ENCODE data around the gene BCR.

The BCR gene

GRCh38 chr22:23276656-23277582 is 96.6 kb downstream of the BCR start:
- no peak for DNase-seq (ENCODE audit: low read depth in 2 of 2)

- no peak for DNase-seq (ENCODE audit: low read depth in 2 of 2)
Observed at GRCh38 chr22:23277583-23278295, 97.4 kb downstream of the BCR start.

GRCh38 chr22:23278883-23279675 is 98.8 kb downstream of the BCR start:
- no peak for DNase-seq (ENCODE audit: low read depth in 2 of 2)

GRCh38 chr22:23279781-23280180 is 99.5 kb downstream of the BCR start:
- no peak for DNase-seq (ENCODE audit: low read depth in 2 of 2)

DNA sequence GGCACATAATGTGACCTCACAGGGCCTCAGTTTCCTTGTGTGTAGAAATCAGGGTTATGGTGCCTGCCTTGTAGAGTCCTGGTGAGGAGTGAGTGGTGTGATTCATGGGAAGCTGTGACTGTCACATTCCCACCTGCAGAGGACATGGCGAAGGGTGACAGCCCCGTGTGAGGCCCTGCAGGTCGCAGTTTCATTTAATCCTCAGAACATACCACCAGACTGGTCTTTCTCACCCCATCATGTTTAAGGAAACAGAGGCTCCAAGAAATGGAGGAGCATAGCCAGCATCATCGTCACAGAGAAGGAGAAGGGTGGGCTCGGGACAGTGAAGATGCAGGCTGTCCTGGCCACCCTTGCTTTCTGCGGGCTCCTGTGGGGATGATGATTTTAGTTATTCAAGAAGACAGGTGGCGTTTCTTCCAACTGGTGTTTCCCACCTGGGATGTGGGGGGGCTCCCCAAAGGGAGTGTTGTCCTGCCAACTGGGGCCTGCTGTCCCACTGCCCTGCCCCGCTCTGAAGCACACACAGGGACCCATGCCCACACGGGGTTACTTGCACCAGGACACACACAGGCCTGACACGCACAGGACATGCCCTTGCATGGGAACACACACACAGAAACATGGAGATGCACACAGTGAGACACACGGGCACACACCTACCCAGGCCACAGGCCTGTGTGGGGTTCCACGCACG is 100.2 kb downstream of the BCR start:
- no peak for DNase-seq (ENCODE audit: low read depth in 2 of 2)

- no peak for DNase-seq (ENCODE audit: low read depth in 2 of 2)
Observed at GRCh38 chr22:23281053-23281405, 100.7 kb downstream of the BCR start.

GRCh38 chr22:23281406-23282088 is 101.2 kb downstream of the BCR start:
- DNase-seq (ENCODE audit: low read depth in 2 of 2): peak; percentile 60 to 74

GRCh38 chr22:23282089-23282501 is 101.8 kb downstream of the BCR start:
- DNase-seq (ENCODE audit: low read depth in 2 of 2): no peak

GRCh38 chr22:23282516-23282915 is 102.2 kb downstream of the BCR start:
- no peak for DNase-seq (ENCODE audit: low read depth in 2 of 2)

GRCh38 chr22:23282986-23283385 is 102.7 kb downstream of the BCR start:
- no peak for DNase-seq (ENCODE audit: low read depth in 2 of 2)

DNA sequence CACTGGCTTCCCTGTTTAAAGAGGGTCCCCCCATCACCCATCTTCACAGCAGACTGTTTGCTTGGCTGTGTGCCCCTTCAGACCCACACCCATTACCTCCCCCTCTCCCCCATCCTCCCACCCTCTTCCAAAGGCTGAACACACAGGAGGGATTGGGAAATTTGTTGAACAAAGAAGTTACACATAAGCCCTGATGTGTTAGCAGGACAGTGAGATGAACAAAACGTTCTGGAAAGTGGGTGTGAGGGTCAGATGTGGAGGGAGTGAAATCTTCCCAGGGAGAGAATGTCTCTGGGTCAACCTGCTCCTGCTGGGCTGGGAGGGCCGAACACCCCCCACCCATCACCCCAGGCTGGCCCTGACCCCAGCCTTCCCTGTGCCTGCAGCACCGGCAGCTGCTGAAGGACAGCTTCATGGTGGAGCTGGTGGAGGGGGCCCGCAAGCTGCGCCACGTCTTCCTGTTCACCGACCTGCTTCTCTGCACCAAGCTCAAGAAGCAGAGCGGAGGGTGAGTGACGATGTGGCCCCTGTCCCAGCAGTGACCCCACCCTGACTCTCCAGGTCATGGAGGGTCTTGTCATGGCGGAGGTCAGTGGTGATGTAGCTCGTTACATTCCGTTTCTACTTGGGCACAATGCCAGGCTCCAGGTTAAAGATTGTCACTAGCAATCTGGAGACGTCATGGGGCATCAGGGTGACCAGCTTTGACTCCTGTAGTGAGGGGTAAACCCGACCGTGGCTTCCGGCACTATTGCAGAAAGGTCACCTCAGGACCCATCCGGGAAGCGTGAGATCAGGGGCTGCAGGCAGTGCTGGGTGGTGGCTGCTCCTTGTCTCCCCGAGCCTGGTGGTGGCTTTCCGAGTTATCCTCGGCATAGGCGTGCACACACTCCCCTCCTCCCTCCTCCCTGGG is 103.5 kb downstream of the BCR start:
- DNase-seq (ENCODE audit: low read depth in 2 of 2): no peak

DNA sequence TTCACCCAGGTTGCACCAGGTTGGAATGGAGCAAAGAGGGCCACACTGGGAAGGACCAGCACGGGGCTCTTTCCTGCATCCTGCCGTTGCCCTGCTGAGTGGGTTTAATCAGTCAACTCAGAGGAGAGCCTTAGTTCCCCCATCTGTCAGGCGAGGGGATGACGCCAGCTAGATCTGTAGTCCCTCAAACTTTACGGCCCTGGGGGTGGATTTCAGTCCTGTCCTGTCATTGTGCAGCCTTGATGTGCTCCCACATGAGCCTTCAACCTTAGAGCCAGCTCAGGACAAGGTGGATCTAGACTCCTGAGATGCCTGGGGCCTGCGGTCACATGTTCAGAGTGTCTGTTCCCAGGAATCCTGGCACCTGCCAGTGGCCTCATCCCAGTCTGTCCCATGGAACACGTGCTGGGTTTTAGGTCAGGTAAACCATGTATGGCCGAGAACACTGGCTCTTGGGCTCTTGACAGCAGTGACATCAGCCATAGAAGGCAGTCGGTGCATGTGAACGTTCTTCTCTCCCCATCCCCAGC is 104.3 kb downstream of the BCR start:
- DNase-seq (ENCODE audit: low read depth in 2 of 2): no peak

GRCh38 chr22:23285236-23285635 is 104.9 kb downstream of the BCR start:
- no peak for DNase-seq (ENCODE audit: low read depth in 2 of 2)

DNA sequence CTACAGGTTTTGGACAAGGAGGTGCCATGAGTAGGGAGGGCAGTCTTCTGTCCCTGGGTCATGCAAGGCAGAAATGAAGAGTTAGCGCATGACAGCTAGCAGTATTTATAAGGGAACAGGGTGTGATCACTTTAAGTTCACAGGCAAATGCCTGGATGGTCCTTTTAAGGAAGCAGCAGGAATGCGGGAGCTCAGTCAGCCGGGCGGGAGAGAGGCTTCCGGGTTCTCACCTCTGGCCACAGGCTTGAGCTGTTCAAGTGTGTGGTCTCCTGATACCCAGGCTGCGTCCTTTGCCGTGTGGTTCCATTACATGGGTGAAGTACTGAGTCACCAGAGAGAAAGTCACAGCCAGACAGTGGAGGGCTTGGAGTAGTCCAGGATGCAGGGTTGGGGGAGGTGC is 105.4 kb downstream of the BCR start:
- no peak for DNase-seq (ENCODE audit: low read depth in 2 of 2)

DNA sequence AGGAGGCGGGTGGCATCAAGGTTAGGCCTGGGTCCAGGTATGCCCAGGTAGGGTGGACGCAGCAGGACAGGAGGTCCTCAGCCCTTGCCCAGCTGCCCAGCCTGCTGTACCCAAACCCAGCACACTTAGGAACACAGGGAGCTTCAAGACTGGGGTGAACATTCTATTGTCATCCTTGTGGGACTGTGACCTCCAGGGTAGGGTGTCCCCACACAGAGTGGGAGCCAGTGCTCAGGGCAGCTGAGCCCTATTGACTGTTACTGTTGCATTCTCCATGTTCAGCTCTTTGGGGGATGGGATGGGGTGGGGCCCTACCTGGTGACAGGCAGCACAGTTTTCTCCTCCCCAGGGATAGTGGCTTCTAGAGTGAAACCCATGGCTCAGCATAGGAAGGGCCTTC is 106.0 kb downstream of the BCR start:
- no peak for DNase-seq (ENCODE audit: low read depth in 2 of 2)

GRCh38 chr22:23287136-23288095 is 107.1 kb downstream of the BCR start:
- no peak for DNase-seq (ENCODE audit: low read depth in 2 of 2)

DNA sequence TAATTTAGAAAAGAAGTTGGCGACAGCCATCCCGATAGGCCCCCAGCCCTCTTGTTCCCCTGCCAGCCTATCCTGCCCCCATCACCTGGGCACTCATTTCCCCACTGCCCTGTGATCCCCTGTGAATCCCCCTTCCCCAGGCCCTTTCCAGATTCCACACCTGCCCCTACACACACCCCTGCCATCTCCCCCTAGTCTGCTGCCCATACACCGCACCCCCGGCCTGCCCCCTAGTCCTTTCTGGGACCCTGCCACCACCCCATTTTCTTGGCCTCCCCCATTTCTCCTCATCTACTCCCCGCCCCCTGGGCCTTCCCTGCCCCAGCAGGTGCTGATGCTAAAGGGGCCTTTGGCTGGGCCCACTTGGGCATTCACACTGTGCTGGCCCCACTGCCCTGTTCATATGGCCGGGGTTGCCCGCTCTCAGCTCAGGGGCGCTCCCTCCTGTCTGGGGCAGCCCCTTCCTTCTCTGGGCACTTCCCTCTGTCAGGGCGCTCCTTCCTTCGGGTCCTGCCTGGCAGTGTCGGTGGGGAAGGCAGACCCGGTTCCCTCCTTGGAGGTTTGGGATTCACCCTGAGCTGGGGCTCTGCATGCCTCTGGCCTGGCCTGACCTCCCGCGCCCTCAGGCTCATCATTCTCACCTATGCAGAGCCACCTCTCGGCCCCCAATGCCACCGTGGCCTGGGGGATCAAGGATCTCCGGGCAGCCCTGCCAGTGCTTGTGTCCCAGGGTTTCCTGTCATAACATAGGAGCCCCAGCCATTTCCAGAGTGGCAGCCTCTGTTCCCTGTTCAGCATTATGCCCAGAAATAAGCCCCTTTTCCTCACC is 108.2 kb downstream of the BCR start:
- no peak for DNase-seq (ENCODE audit: low read depth in 2 of 2)

- no peak for DNase-seq (ENCODE audit: low read depth in 2 of 2)
Observed at GRCh38 chr22:23289130-23289503, 108.8 kb downstream of the BCR start.
